PC-9 (cell line): Measurements from ENCODE around the gene ENKUR. TPM values are rescaled to one million over a fixed set of nuclear protein-coding genes. Genes with fewer than 3 reads are reported as not detected.

Source experiments
- BruUV-seq: library from RNA; stranded (reverse); fragments of 400-500 nt; replicated peaks from 2 replicates; lab custom pipeline; 2021; lab: Mats Ljungman, UMichigan
- CTCF ChIA-PET: fragments of 300-600 bp; sonication (Branson Sonifier 250); formaldehyde crosslinking; loops from one replicate; lab custom pipeline; 2022; ENCODE audit warnings: antibody characterized with exemption; lab: Charles Lee
- POLR2A ChIA-PET: fragments of 300-600 bp; sonication (Branson Sonifier 250); formaldehyde crosslinking; loops from one replicate; lab custom pipeline; 2022; ENCODE audit warnings: antibody characterized with exemption; ENCODE audit not compliant: unreplicated experiment; lab: Charles Lee
- DNase-seq, 2 experiments: peaks; one replicate each; pipeline versions ENCODE4 v3.0.0 to v3.0.0-alpha.2; 2015 to 2022; ENCODE audit warnings: mixed read lengths in 1 of 2
- H2AFZ ChIP-seq: fragments of 200-600 bp; sonication (generic); 2 replicates; pipeline ENCODE4 v1.8.1; 2017; ENCODE audit warnings: antibody characterized with exemption
- H3F3A ChIP-seq: fragments of 200-600 bp; sonication (generic); 2 replicates; pipeline ENCODE4 v1.8.1; 2017; ENCODE audit warnings: antibody characterized with exemption, mild to moderate bottlenecking, low read depth; ENCODE audit not compliant: insufficient read depth
- H3K27ac ChIP-seq: fragments of 200-600 bp; sonication (generic); 2 replicates; pipeline ENCODE4 v1.6.1; 2016; ENCODE audit warnings: mixed run types
- H3K27me3 ChIP-seq: fragments of 200-600 bp; sonication (generic); 2 replicates; pipeline ENCODE4 v1.6.1; 2016; ENCODE audit warnings: low read depth, mixed run types; ENCODE audit not compliant: insufficient read depth
- H3K36me3 ChIP-seq: fragments of 200-600 bp; sonication (generic); 2 replicates; pipeline ENCODE4 v1.6.1; 2016; ENCODE audit warnings: low read depth, mixed run types
- H3K4me1 ChIP-seq: fragments of 200-600 bp; sonication (generic); replicated peaks from 2 replicates; pipeline ENCODE4 v1.6.1; 2016; ENCODE audit warnings: mixed run types; ENCODE audit not compliant: insufficient read depth
- H3K4me2 ChIP-seq: fragments of 200-600 bp; sonication (generic); 2 replicates; pipeline ENCODE4 v1.6.1; 2017; ENCODE audit warnings: mixed run types
- H3K4me3 ChIP-seq: fragments of 200-600 bp; sonication (generic); 2 replicates; pipeline ENCODE4 v1.6.1; 2016; ENCODE audit warnings: mixed run types
- H3K79me2 ChIP-seq: fragments of 200-600 bp; sonication (generic); 2 replicates; pipeline ENCODE4 v1.6.1; 2017; ENCODE audit warnings: low read depth, mixed run types
- H3K9me2 ChIP-seq: fragments of 200-600 bp; sonication (generic); 2 replicates; pipeline ENCODE4 v1.8.1; 2017; ENCODE audit warnings: mild to moderate bottlenecking; ENCODE audit not compliant: insufficient read depth
- H3K9me3 ChIP-seq: fragments of 200-600 bp; sonication (generic); 2 replicates; pipeline ENCODE4 v1.8.1; 2016; ENCODE audit warnings: low read depth; ENCODE audit not compliant: insufficient read depth
- H4K20me1 ChIP-seq: fragments of 200-600 bp; sonication (generic); 2 replicates; pipeline ENCODE4 v1.8.1; 2017; ENCODE audit not compliant: insufficient read depth
- CTCF ChIP-seq: fragments of 200-600 bp; sonication (generic); conservative IDR thresholded peaks from 2 replicates; pipeline ENCODE4 v1.6.1; 2017; ENCODE audit warnings: mixed run types, antibody characterized with exemption, mild to moderate bottlenecking, moderate library complexity
- EZH2 ChIP-seq: fragments of 200-600 bp; sonication (generic); IDR thresholded peaks from 2 replicates; pipeline ENCODE4 v1.8.0; 2017; ENCODE audit warnings: antibody characterized with exemption, low read depth
- intact Hi-C: fragments of 100-400 bp; cut with micrococcal nuclease; formaldehyde crosslinking; loops from one replicate; pipeline ENCODE4 v1.10.0; 2022; ENCODE audit not compliant: unreplicated experiment
- total RNA-seq: library from RNA; stranded (reverse); gene quantifications from 2 replicates; pipeline ENCODE4 v1.2.3, GENCODE V29; 2021

ENKUR gene
- total RNA-seq, 1 experiment from 2014 or later, result 1.0 TPM

GRCh38 chr10:24938076-24938475 is 77.9 kb downstream of the ENKUR start:
- Histone ChIP-seq H3K36me3 (no peaks in the 10 kb centered on the region), H3F3A (no peaks in the 10 kb centered on the region), H4K20me1 (no peaks in the 10 kb centered on the region), H3K79me2 (no peaks in the 10 kb centered on the region), H3K9me2 (no peaks in the 10 kb centered on the region), H3K4me3 (no peak overlapping the region), H3K9me3 (no peaks in the 10 kb centered on the region), H3K27me3 (no peaks in the 10 kb centered on the region), H3K4me1 (no peaks in the 10 kb centered on the region), H3K27ac (no peak overlapping the region), H3K4me2 (no peak overlapping the region), H2AFZ (no peak overlapping the region)
- BruUV-seq, result no TSS peak
- ChIA-PET POLR2A (no interaction called here), CTCF (no interaction called here)
- no peak for DNase-seq
- intact Hi-C loops, result no loop called here
- no peak for TF ChIP-seq CTCF

GRCh38 chr10:24935504-24936292 is 80.3 kb downstream of the ENKUR start:
- Histone ChIP-seq H3K4me1 (no peaks in the 10 kb centered on the region), H3K36me3 (no peaks in the 10 kb centered on the region), H3K27ac (no peak overlapping the region), H3K4me2 (no peak overlapping the region), H3K9me2 (no peaks in the 10 kb centered on the region), H3K27me3 (no peaks in the 10 kb centered on the region), H3K4me3 (no peak overlapping the region), H4K20me1 (no peaks in the 10 kb centered on the region), H3K79me2 (no peaks in the 10 kb centered on the region), H3K9me3 (no peaks in the 10 kb centered on the region), H2AFZ (no peak overlapping the region), H3F3A (no peaks in the 10 kb centered on the region)
- intact Hi-C loops, result no loop called here
- ChIA-PET CTCF (no interaction called here), POLR2A (interaction anchor here (0.6 kb wide), 1 partner anchor 110 kb away, joined by 5 read pairs; no protein-coding TSS in a partner anchor)
- BruUV-seq, result no TSS peak
- DNase-seq, result no peak
- TF ChIP-seq EZH2, result no peak
- TF ChIP-seq CTCF, result no peak

Other genes with a start within 250 kb of the ENKUR start
- 12.3 and 15.8 TPM in 2 replicates for gene PRTFDC1, start 63.6 kb downstream of the ENKUR start, total RNA-seq
- gene THNSL1, start 454 bp upstream of the ENKUR start, total RNA-seq, result 5.6 and 6.8 TPM in 2 replicates
- gene GPR158, start 158.8 kb upstream of the ENKUR start, total RNA-seq, result 9.0 and 12.2 TPM in 2 replicates